HG02981 (cell line): ENCODE data around the gene SHC3.

ENCODE experiments used
- ATAC-seq: cut with Tn5 transposase; IDR thresholded peaks from one replicate; pipeline ENCODE4 v1.9.1; 2021; ENCODE audit warnings: mild to moderate bottlenecking, moderate library complexity; ENCODE audit not compliant: unreplicated experiment

SHC3 gene

GRCh38 chr9:89114741-89115140 is 63.9 kb downstream of the SHC3 start:
- ATAC-seq: no peak

- no peak for ATAC-seq
Observed at GRCh38 chr9:89113851-89114250, 64.8 kb downstream of the SHC3 start.

- no peak for ATAC-seq
Observed at GRCh38 chr9:89112243-89112642, 66.4 kb downstream of the SHC3 start.

- ATAC-seq: no peak
Observed at GRCh38 chr9:89109666-89110065, 69.0 kb downstream of the SHC3 start.

- no peak for ATAC-seq
Observed at GRCh38 chr9:89107406-89107805, 71.2 kb downstream of the SHC3 start.

- no peak for ATAC-seq
Observed at GRCh38 chr9:89106224-89106851, 72.3 kb downstream of the SHC3 start.

- ATAC-seq: no peak
Observed at GRCh38 chr9:89104821-89105220, 73.8 kb downstream of the SHC3 start.

- no peak for ATAC-seq
Observed at GRCh38 chr9:89097219-89097618, 81.4 kb downstream of the SHC3 start.

GRCh38 chr9:89096807-89097206 is 81.8 kb downstream of the SHC3 start:
- ATAC-seq: no peak

GRCh38 chr9:89095761-89096528 is 82.7 kb downstream of the SHC3 start:
- ATAC-seq: no peak

GRCh38 chr9:89093201-89093975 is 85.2 kb downstream of the SHC3 start:
- ATAC-seq: no peak

GRCh38 chr9:89089176-89089575 is 89.4 kb downstream of the SHC3 start:
- no peak for ATAC-seq

- no peak for ATAC-seq
Observed at GRCh38 chr9:89083626-89084025, 95.0 kb downstream of the SHC3 start.

GRCh38 chr9:89080193-89080592 is 98.4 kb downstream of the SHC3 start:
- ATAC-seq: no peak

- no peak for ATAC-seq
Observed at GRCh38 chr9:89079391-89079790, 99.2 kb downstream of the SHC3 start.

GRCh38 chr9:89078860-89079259 is 99.8 kb downstream of the SHC3 start:
- no peak for ATAC-seq

- ATAC-seq: no peak
Observed at GRCh38 chr9:89078421-89078820, 100.2 kb downstream of the SHC3 start.

GRCh38 chr9:89077519-89077918 is 101.1 kb downstream of the SHC3 start:
- ATAC-seq: peak; percentile 66

- no peak for ATAC-seq
Observed at GRCh38 chr9:89073397-89073796, 105.2 kb downstream of the SHC3 start.

- ATAC-seq: no peak
Observed at GRCh38 chr9:89071591-89071990, 107.0 kb downstream of the SHC3 start.

- no peak for ATAC-seq
Observed at GRCh38 chr9:89066835-89067234, 111.8 kb downstream of the SHC3 start.

GRCh38 chr9:89065921-89066320 is 112.7 kb downstream of the SHC3 start:
- ATAC-seq: no peak
